ENCODE measurements around the gene CACFD1. TPM values are rescaled to one million over a fixed set of nuclear protein-coding genes. Genes with fewer than 3 reads are reported as not detected.

Gene CACFD1
- total RNA-seq, 4 donors from 2014 or later: 8.6 to 16.3 (median 10.3) TPM

- Histone ChIP-seq H3K27ac (no peak overlapping the region), H3K4me1 (peaks cover 0 to 44% (median 11%) of the 10 kb centered on the region in 4 donors), H3K9me3 (no peaks in the 10 kb centered on the region), H3K36me3 (no peaks in the 10 kb centered on the region), H3K4me3 (no peak overlapping the region), H3K27me3 (peaks cover 0 to 7% of the 10 kb centered on the region in 2 donors)
- no peak for DNase-seq (ENCODE audit: low spot score in 2 of 2)
- TF ChIP-seq EP300 (IDR thresholded peaks at IDR 0.05) (no peak), POLR2A (IDR thresholded peaks at IDR 0.05) (no peak), CTCF (IDR thresholded peaks at IDR 0.05) (no peak)
- WGBS, 2 donors: 67 to 72% methylated on average over 24 of the region's 24 CpGs
Measured at GRCh38 chr9:133494636-133495326, 35.0 kb downstream of the CACFD1 start.

GRCh38 chr9:133495327-133496293 is 35.8 kb downstream of the CACFD1 start:
- Histone ChIP-seq H3K36me3 (no peaks in the 10 kb centered on the region), H3K4me3 (no peak overlapping the region), H3K4me1 (peaks cover 0 to 44% (median 11%) of the 10 kb centered on the region in 4 donors), H3K9me3 (peaks cover 0 to under 1% (median 0%) of the 10 kb centered on the region in 4 donors), H3K27me3 (peaks cover 0 to 7% of the 10 kb centered on the region in 2 donors), H3K27ac (no peak overlapping the region)
- DNase-seq (ENCODE audit: low spot score in 2 of 2): no peak
- WGBS, 2 donors: 89 to 90% methylated on average over 24 of the region's 24 CpGs
- no peak for TF ChIP-seq POLR2A (IDR thresholded peaks at IDR 0.05)
- TF ChIP-seq CTCF (IDR thresholded peaks at IDR 0.05): no peak
- no peak for TF ChIP-seq EP300 (IDR thresholded peaks at IDR 0.05)

GRCh38 chr9:133496861-133497842 is 37.4 kb downstream of the CACFD1 start:
- H3K27me3 ChIP-seq: peaks cover 0 to 7% of the 10 kb centered on the region in 2 donors
- H3K36me3 ChIP-seq: peaks cover 0 to 5% (median 0%) of the 10 kb centered on the region in 3 donors
- DNase-seq (ENCODE audit: low spot score in 2 of 2): no peak
- 54 to 60% methylated on average over 25 to 31 of the region's 35 CpGs for WGBS, 2 donors
- no peak overlapping the region for H3K4me3 ChIP-seq
- TF ChIP-seq EP300 (IDR thresholded peaks at IDR 0.05) (no peak), CTCF (IDR thresholded peaks at IDR 0.05) (no peak), POLR2A (IDR thresholded peaks at IDR 0.05) (no peak)
- no peak overlapping the region for H3K27ac ChIP-seq
- peaks cover 0 to 16% (median 4%) of the 10 kb centered on the region in 4 donors for H3K9me3 ChIP-seq
- peaks cover 0 to 32% (median 6%) of the 10 kb centered on the region in 4 donors for H3K4me1 ChIP-seq

- no peak overlapping the region for H3K27ac ChIP-seq
- WGBS, 2 donors: 54 to 56% methylated on average over 14 to 19 of the region's 19 CpGs
- peaks cover 0 to 26% (median 5%) of the 10 kb centered on the region in 4 donors for H3K9me3 ChIP-seq
- H3K4me1 ChIP-seq: peaks cover 0 to 13% (median 0%) of the 10 kb centered on the region in 4 donors
- no peak overlapping the region for H3K4me3 ChIP-seq
- H3K27me3 ChIP-seq: peaks cover 0 to 7% of the 10 kb centered on the region in 2 donors
- TF ChIP-seq POLR2A (IDR thresholded peaks at IDR 0.05) (no peak), CTCF (IDR thresholded peaks at IDR 0.05) (no peak), EP300 (IDR thresholded peaks at IDR 0.05) (no peak)
- DNase-seq (ENCODE audit: low spot score in 2 of 2): no peak
- peaks cover 0 to 5% (median 0%) of the 10 kb centered on the region in 3 donors for H3K36me3 ChIP-seq
Measured at GRCh38 chr9:133499132-133499891, 39.5 kb downstream of the CACFD1 start.

Data from tibial nerve (tissue), 4 donors.